SIG-M5 (cell line): ENCODE results near the gene PLCH1.

ENCODE experiments used
- DNase-seq: peaks from one replicate; lab custom pipeline; 2025; lab: John Stamatoyannopoulos, UW

The PLCH1 gene, protein sequence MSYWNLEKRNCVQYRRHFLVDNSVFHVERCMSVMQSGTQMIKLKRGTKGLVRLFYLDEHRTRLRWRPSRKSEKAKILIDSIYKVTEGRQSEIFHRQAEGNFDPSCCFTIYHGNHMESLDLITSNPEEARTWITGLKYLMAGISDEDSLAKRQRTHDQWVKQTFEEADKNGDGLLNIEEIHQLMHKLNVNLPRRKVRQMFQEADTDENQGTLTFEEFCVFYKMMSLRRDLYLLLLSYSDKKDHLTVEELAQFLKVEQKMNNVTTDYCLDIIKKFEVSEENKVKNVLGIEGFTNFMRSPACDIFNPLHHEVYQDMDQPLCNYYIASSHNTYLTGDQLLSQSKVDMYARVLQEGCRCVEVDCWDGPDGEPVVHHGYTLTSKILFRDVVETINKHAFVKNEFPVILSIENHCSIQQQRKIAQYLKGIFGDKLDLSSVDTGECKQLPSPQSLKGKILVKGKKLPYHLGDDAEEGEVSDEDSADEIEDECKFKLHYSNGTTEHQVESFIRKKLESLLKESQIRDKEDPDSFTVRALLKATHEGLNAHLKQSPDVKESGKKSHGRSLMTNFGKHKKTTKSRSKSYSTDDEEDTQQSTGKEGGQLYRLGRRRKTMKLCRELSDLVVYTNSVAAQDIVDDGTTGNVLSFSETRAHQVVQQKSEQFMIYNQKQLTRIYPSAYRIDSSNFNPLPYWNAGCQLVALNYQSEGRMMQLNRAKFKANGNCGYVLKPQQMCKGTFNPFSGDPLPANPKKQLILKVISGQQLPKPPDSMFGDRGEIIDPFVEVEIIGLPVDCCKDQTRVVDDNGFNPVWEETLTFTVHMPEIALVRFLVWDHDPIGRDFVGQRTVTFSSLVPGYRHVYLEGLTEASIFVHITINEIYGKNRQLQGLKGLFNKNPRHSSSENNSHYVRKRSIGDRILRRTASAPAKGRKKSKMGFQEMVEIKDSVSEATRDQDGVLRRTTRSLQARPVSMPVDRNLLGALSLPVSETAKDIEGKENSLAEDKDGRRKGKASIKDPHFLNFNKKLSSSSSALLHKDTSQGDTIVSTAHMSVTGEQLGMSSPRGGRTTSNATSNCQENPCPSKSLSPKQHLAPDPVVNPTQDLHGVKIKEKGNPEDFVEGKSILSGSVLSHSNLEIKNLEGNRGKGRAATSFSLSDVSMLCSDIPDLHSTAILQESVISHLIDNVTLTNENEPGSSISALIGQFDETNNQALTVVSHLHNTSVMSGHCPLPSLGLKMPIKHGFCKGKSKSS (N-terminal part only)

DNA sequence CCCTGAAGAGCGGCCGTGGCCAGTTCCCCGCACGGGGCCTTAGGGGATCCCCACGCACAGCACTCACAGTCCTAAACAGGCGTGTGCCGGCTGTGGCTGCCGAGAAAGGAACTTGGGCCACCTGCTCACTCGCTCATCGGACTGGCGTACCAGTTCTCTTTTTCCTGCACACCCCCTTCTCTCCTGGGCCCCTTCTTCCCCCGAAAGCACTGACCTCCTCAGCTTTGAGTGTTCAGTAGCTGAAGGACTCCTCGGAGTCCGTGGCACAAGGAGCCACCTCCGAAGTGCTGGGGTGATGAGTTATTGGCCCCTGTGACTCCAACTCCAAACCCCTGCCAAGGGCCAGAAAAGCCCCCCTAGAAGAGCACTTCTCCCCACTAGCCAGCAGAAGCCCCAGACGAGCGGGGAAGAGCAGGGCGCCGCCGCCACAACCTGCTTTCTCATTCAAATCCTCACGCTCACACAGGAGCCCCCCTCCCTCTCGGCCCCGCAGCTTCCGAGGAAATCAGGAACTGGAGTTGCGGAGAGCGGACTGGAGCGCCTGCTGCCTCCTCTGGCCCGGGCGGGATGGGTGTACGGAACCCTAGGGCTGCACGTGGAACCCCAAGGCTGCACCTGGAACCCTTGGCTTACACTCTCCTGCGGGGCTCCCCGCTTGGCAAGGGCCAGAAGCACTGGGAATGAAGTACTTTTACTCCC lies at the start of gene PLCH1:
Gene PLCH1, minus strand, starts transcription at position 446 of the 699 bp plus-strand sequence. CDS start 40,847 bp downstream, outside the sequence.
- no peak for DNase-seq

DNA sequence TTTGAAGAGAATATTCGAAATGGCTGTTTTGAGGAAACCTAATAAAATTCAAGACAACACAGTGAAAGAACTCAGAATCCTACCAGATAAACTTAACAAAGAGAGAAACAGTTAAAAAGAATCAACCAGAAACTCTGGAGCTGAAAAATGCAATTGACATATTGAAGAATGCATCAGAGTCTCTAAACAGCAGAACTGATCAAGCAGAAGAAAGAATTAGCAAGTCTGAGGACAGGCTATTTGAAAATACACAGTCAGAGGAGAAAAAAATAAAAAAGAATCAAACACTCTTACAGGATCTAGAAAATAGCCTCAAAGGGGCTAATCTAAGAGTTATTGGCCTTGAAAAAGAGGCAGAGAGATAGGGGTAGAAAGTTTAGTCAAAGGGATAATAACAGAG lies 47.7 kb upstream of the PLCH1 start:
- DNase-seq: no peak

DNA sequence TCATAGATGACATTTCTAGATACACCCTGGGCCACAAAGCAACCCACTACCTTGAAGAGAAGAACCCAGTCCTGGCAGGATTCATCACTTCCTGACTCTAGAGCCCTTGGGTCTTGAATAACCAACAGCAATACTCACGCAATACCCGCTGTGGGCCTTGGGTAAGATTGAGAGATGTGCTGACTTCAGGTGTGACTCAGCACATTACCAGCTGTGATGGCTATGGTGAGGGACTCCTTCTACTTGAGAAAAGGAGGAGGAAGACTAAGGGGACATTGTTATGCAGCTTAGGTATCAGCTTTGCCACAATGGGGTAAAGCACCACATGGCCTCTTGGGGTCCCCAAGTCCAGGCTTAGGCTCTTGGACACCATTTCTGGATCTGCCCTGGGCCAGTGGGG lies 46.3 kb upstream of the PLCH1 start:
- DNase-seq: peak; percentile 7

DNA sequence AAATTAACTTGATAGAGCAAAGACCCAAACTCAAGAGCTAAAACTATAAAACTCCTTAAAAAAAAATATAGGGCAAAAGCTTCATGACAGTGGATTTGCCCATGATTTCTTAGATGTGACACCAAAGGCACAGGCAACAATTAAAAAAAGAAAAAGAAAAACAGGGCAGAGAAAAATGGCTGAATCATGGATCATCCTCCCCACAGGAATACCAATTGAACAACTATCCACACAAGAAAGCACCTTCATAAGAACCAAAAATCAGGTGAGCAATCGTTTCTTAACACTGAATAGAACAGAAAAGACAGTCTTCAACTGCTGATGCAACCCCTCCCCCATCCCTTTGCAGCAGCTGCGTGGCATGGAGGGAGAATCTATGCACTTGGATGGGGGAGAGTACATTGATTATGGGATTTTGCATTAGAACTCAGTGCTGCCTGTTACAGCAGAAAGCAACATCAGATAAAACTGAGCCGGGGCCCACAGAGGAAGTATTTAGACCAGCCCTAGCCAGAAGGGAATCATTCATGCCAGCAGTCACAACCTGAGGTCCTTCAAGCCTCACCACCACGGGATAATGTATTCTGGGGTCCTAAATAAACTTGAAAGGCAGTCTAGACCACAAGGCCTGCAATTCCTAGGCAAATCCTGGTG lies 45.5 kb upstream of the PLCH1 start:
- no peak for DNase-seq

DNA sequence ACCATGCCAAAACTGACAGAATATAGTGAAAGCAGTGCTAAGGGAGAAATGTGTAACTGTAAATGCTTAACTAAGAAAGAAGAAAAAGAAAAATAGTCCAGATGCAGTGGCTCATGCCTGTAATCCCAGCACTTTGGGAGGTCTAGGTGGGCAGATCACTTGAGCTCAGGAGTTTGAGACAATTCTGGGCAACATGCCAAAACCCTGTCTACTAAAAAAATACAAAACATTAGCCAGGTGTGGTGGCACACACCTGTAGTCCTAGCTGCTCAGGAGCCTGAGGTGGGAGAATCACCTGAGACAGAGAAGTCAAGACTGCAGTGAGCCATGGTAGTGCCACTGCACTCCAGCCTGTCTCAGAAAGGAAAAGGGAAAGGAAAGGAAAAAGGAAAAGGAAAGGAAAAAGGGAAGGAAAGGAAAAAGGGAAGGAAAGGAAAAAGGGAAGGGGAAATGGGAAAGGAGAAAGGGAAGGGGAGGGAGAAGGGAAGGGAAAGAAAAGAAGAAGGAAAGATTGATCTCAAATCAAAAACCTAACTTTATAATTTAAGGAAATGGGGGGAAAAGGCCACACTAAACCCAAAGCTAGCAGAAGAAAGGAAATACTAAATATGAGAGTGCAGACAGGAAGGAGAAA lies 40.9 kb upstream of the PLCH1 start:
- DNase-seq: no peak

DNA sequence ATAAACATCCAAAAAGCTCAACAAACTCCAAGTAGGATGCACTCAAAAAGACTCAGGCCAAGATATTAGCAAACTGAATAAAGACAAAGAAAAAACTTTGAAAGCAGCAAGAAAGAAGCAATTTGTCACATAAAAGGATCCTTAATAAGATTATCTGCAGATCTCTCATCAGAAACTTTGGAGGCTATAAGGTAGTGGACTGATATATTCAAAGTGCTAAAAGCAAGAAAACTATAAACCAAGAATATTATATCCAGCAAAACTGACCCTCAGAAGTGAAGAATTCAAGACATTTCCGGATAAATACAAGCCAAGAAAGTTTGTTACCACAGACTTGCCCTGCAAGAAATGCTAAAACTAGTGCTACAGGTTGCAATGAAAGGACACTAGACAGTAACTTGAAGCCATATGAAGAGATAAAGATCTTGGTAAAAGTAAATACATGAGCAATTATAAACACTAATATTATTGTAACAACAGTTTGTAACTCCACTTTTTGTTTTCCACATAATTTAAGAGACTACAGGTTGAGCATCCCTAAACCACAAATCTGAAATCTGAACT lies 37.6 kb upstream of the PLCH1 start:
- DNase-seq: no peak

DNA sequence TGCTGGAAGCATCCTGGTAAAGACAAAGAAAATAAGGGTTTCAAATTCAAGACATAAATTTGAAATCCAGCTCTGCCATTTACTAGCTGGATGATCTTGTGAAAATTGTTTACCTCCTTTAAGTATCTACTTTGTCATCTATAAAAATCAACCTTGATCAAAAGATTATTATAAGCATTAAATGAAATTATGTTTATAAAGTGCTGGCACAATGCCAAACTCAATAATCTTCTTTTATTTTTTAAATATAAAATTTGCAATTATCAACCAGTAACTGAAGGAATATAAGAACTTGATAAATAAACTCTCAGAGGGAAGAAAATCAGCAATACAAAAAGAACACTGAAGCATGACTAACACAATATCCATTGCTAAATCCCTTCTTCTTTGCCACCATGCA lies 35.4 kb upstream of the PLCH1 start:
- DNase-seq: no peak

DNA sequence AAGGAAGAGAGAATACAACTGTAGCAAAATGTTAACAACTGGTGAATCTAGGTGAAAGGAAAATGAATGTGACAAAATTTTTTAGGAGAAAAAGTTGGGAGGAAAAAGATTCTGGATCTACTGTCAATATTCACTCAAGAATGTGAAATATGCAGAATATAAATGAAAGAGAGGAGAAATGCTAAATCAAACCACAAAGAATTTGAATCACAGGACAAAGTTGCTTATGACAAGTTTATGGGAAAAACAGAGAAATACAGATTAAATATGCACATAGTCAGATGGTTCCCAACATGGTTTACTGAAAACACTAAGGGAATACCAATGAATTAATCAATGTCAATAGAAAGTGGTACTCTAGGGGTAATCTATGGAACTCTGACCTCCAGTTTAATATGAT lies 33.6 kb upstream of the PLCH1 start:
- no peak for DNase-seq

DNA sequence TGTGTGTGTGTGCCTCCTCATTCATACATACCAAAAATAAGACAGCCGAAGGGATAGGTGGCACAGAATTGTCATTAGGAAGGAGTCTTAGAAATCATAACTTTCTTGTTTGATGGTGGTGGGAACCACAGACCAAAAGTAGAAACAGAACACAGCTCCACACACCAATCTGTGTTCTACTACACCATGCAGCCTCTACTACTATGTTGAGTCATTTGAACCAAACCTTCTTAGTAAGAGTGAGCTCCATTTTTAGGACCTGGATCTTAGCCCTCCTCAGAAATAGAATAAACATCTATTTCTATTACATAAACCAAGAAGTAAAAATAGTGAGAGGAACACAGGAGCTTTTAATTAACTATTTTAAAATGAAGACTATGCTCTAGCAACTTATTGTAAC lies 27.9 kb upstream of the PLCH1 start:
- no peak for DNase-seq

DNA sequence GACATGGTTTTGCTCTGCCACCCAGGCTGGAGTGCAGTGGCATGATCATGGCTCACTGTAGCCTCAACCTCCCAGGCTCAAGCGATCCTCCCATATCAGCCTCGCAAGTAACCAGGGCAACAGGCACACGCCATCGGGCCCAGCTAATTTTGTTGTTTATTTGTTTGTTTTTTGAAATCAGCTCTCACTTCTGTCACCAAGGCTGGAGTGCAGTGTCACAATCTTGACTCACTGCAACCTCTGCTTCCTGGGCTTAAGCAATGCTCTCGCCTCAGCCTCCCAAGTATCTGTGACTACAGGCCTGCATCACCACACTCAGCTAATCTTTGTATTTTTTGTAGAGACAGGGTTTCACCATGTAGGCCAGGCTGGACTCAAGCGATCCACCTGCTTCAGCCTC lies 26.3 kb upstream of the PLCH1 start:
- no peak for DNase-seq

DNA sequence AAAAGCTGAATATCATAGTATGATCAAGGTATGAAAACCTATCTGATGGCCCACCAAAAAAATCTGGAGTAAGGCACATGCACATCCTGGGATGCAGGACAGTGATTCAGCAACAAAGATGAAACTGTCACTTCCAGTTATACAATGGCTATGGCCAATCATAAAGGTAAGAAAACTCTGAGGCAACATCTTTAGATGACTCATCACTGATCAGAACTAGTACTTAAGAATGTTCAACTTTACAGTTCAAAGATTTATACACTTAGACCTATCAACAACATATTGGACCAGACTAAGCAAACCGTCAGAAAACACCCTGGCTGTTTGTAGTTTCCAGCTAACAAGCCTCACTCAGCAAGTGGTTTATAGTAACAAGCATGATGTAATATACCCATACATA lies 21.3 kb upstream of the PLCH1 start:
- no peak for DNase-seq

DNA sequence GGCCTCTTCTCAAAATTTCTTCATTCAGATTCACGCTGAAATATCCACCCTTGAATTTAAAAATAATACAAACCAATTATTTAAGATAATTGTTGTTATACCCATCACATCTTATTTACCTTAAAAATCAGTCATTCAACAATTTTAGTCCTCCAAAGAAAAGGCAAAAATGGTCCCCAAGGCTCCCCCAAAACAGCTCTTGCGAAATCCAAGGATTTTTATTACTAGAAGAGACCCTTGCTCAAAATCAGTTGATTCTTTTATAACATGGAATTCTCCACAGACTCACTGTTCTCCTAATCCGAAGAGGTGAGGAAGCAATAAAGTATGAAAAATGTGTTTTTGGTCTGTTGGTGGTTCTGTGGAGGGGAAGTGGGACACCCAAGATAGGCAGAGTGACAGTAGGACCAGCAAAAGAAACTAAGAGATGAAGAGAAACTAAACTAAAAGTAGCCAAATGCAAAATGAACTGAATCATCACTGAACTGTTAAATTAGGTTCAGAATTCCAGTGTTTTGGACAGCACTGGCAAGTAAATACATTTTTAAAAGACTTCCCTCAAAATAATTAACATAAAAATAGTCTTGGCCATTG lies 19.1 kb upstream of the PLCH1 start:
- no peak for DNase-seq

DNA sequence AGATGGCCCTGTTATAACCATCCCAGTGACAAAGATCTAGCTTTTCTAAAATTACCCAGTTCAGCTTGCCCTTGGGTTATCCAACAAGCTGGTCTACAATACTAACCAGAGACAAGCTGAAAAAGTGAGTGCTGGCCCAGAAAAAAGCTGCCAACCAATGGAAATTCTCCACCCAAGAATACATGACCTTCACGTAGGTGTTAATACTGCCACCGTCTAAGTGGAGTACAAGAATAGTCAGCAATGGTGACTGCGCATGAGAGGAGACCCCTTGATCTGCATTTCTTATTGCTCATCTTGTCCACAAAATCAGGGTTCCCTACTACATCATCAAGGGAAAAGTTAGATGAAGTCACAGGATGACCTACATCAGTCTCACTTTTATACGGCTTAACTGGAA lies 15.8 kb upstream of the PLCH1 start:
- DNase-seq: no peak

DNA sequence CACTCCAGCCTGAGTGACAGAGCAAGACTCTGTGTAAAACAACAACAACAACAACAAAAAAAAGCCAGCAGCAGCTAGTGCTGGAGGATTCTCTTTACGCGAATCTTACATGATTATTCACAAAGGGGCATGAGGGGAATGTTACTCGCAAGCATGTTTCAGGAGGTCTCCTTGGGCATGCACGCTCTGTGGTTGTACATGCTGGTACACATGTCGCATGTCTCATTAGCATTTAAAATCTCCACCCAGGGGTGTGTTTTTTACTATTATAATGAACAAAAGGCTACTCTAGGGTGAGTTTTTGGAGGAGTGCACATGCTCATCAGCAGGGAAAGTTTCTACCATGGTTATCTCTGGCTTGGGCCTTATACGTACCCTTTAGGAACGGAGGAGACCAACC lies 12.7 kb upstream of the PLCH1 start:
- no peak for DNase-seq

DNA sequence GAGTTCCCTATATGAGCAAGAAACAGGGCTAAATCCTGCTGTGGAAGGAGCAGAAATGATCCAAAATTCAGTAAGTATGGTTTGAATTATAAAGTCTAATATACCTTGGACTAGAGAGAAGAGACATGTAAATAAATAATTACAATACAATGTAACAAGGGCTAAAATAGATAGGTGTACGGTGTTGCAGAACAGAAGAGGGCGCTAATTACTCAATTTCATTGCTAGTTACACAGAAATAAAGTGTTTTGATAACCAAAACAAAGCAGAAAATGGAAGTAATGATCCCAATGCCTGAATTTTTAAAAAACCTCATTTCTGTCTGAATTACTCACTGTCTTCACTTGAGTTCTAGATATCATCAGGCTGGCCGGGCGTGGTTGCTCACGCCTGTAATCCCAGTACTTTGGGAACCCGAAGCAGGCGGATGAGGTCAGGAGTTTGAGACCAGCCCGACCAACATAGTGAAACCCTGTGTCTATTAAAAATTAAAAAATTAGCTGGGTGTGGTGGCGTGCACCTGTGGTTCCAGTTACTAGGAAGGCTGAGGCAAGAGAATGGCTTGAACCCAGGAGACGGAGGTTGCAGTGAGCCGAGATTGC lies 8.3 kb upstream of the PLCH1 start:
- no peak for DNase-seq

DNA sequence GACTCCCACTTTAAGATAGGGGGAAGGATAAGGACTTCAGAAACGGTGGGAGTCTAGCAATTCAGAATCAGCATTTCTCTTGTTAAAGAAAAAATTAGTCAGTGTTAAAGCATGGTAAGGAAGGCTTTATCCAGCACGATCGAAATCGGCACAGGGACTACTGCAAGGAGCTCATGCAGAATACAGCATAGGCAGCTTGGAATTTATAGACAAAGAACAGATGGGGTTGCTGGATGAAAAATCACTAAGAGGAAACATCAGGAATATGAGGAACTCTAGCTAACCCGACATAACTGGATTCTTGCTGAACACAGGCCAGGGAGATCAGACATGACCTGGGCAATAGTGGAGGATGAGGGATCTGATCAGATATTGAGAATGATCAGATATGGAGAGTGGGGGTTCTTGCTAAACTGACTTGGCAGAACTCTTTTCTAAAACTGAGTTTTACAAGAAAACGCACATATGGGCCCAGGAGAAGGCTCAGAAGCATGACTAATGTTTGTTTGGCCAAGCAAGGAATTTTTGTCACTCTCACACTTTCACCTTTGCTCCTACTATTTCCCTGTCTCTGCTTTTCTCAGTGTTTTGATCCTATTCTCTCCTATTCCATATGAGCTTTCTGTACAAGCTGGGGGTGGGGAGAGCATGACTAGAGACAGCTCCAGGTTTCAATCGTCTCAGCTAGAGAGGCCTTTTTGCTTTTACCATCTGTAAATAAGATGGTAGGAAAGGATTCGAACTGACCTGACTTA lies 3.9 kb upstream of the PLCH1 start:
- DNase-seq: no peak

DNA sequence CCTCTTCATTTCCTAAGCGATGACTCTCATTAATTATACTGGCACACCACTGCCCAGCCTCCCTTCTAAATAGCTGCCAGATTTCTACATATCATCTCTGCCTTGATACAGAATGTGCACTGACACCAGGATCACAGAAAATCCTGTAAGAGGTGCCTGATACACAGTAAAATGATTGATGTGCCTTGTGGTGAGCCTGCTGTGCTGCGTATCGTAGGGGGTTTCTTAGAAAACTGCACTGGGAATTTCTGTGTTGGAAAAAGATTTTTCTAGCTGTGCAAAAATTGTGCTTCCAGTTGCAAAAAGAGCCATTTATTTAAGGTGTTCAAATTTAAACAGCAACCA lies 3.0 kb upstream of the PLCH1 start:
- DNase-seq: no peak

DNA sequence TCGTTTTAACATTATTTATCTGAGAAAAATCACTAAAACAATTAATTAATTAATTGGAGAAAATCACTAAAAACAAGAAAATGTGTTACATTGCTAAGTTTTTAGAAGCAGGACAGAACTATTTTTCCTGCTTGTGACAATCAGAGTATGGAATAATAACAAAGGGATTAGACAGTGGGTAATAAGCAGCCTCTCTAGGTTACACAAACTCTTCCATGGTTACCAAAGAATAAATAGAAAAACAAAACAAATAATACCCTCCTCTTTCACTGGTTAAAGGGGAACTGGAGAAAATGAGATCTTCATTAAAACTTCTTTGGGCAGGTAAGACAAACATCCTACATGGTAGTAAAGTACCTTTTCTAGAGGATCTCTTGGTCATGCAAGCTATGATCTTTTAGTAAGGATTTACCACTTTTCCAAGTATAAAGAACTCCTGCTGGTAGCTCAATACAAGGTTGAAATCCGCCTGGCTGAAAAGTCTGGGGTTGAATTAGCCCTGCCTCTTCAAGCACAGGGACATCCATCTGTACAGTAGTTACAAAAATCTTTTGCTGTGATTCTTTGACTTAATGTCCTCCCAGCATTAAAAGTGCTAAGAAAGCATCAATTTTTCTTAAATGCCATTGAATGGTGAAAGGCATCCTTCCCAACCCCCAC lies 2.5 kb upstream of the PLCH1 start:
- no peak for DNase-seq

DNA sequence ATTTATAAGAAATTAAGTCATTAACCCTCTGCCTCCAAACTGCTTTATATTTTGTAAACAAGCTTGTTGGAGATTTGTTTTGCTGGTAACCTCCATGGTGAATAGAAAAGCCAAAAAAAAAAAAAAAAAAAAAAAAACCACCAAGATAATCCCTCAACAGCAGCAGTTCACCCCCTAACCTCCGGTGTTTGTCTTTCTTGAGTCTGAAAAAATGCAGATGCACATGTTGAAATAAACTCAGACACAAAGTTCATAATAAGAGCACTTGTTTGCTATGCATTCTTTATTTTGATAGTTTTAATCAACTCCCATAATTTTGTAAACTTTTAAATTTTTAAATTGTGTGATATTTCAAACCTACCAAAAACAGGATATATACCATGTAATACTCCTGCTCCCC lies 1.8 kb upstream of the PLCH1 start:
- no peak for DNase-seq
